Glutamatergic neuron (in vitro differentiated cells): Measurements from ENCODE around the gene TRAPPC3. TPM values are rescaled to one million over a fixed set of nuclear protein-coding genes. Genes with fewer than 3 reads are reported as not detected.

Experiments
- DNase-seq: peaks from one replicate; pipeline ENCODE4 v3.0.0; 2022
- H3K27ac Mint-ChIP-seq: one replicate; pipeline ENCODE4 v1.8.0; 2020; ENCODE audit warnings: mild to moderate bottlenecking, mixed read lengths, inconsistent platforms; ENCODE audit not compliant: unreplicated experiment
- H3K27me3 Mint-ChIP-seq: one replicate; pipeline ENCODE4 v1.8.0; 2020; ENCODE audit warnings: mild to moderate bottlenecking, moderate library complexity, mixed read lengths, inconsistent platforms; ENCODE audit not compliant: unreplicated experiment
- H3K36me3 Mint-ChIP-seq: one replicate; pipeline ENCODE4 v1.8.0; 2020; ENCODE audit warnings: mild to moderate bottlenecking, mixed read lengths, inconsistent platforms; ENCODE audit not compliant: unreplicated experiment
- H3K4me1 Mint-ChIP-seq: one replicate; pipeline ENCODE4 v1.8.0; 2020; ENCODE audit warnings: mild to moderate bottlenecking, low read depth, mixed read lengths, inconsistent platforms; ENCODE audit not compliant: unreplicated experiment
- H3K4me3 Mint-ChIP-seq: one replicate; pipeline ENCODE4 v1.8.0; 2020; ENCODE audit warnings: mild to moderate bottlenecking, mixed read lengths, inconsistent platforms; ENCODE audit not compliant: unreplicated experiment
- H3K9me3 Mint-ChIP-seq: one replicate; pipeline ENCODE4 v1.8.0; 2020; ENCODE audit warnings: mild to moderate bottlenecking, moderate library complexity, mixed read lengths, inconsistent platforms; ENCODE audit not compliant: unreplicated experiment
- total RNA-seq: library from RNA; stranded (reverse); fragmentation: NEBNext Ultra II Directional; extraction: Animal tissue kit (Norgen Biotek cat#: 25700); gene quantifications from one replicate; pipeline ENCODE4 v1.2.1, GENCODE V29; 2021; ENCODE audit not compliant: unreplicated experiment
- TF ChIP-seq, protein P1 (sequence below): fragments of 200-600 bp; sonication (generic); IDR thresholded peaks from one replicate; pipeline ENCODE4 v1.5.0; 2021; ENCODE audit not compliant: partially characterized antibody, unreplicated experiment

The TRAPPC3 gene
- total RNA-seq, 1 donor from 2014 or later, result 30.0 TPM

DNA sequence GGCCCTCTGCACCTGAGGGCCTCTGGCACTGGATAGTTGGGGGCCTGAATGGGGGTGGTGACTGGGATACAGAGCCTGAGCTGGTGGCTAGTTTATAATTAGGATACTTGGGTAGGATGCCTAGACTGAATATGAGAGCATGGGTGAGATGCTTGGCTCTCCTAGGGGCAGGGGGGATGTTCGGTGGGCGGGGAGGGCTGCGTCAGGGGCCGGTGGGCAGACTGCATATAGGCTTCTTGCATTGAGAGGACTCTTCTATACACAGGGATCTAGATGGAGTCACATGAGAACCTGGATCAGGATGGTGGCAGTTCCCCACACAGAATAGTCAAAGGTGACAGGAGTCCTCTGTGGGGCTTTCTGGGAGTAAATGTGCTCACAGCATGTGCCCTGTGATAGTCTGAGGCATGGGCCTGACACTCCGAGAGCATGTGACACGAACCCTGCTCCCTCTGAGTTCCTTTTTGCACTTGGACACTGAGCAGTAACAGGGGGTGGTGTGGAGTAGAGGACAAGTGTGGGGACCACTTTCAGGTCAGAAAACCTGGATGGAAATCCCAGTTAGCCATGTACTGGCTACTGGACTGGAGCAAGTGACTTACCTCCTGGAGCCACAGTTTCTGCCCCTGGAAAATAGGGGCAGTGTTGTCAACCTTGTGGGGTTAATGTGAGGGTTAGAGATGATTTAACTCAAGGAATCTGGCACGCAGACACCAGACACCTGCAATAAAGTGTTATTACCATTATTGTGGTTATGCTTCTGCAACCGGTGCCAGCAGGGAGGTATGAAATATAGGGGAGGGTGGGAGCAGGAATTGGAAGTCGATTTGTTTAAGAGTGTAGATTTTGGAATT, 8.9 kb upstream of the TRAPPC3 start:
- H3K36me3 Mint-ChIP-seq, result no peaks in the 10 kb centered on the region
- no peak for DNase-seq
- peaks cover 29% of the 10 kb centered on the region for H3K4me1 Mint-ChIP-seq
- H3K9me3 Mint-ChIP-seq, result peaks cover 3% of the 10 kb centered on the region
- TF ChIP-seq, protein P1, sequence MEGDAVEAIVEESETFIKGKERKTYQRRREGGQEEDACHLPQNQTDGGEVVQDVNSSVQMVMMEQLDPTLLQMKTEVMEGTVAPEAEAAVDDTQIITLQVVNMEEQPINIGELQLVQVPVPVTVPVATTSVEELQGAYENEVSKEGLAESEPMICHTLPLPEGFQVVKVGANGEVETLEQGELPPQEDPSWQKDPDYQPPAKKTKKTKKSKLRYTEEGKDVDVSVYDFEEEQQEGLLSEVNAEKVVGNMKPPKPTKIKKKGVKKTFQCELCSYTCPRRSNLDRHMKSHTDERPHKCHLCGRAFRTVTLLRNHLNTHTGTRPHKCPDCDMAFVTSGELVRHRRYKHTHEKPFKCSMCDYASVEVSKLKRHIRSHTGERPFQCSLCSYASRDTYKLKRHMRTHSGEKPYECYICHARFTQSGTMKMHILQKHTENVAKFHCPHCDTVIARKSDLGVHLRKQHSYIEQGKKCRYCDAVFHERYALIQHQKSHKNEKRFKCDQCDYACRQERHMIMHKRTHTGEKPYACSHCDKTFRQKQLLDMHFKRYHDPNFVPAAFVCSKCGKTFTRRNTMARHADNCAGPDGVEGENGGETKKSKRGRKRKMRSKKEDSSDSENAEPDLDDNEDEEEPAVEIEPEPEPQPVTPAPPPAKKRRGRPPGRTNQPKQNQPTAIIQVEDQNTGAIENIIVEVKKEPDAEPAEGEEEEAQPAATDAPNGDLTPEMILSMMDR, result no peak
- H3K4me3 Mint-ChIP-seq, result peak overlapping the region; percentile 87
- no peak overlapping the region for H3K27ac Mint-ChIP-seq
- H3K27me3 Mint-ChIP-seq, result peaks cover 18% of the 10 kb centered on the region

- H3K4me3 Mint-ChIP-seq, result peak overlapping the region; percentile 87
- peaks cover 32% of the 10 kb centered on the region for H3K4me1 Mint-ChIP-seq
- H3K9me3 Mint-ChIP-seq, result peaks cover 3% of the 10 kb centered on the region
- H3K27ac Mint-ChIP-seq, result peak overlapping the region; percentile 75
- H3K36me3 Mint-ChIP-seq, result no peaks in the 10 kb centered on the region
- peaks cover 18% of the 10 kb centered on the region for H3K27me3 Mint-ChIP-seq
- DNase-seq, result no peak
- TF ChIP-seq, protein P1, result no peak
Measured at GRCh38 chr1:36157115-36157903, 8.0 kb upstream of the TRAPPC3 start.

- H3K4me1 Mint-ChIP-seq, result peaks cover 33% of the 10 kb centered on the region
- H3K9me3 Mint-ChIP-seq, result peaks cover 3% of the 10 kb centered on the region
- peak overlapping the region; percentile 92 for H3K27ac Mint-ChIP-seq
- H3K4me3 Mint-ChIP-seq, result peak overlapping the region; percentile 87
- H3K27me3 Mint-ChIP-seq, result peaks cover 16% of the 10 kb centered on the region
- TF ChIP-seq, protein P1, result no peak
- DNase-seq, result peak; percentile 85
- H3K36me3 Mint-ChIP-seq, result no peaks in the 10 kb centered on the region
Measured at GRCh38 chr1:36156329-36157114, 7.2 kb upstream of the TRAPPC3 start.

DNA sequence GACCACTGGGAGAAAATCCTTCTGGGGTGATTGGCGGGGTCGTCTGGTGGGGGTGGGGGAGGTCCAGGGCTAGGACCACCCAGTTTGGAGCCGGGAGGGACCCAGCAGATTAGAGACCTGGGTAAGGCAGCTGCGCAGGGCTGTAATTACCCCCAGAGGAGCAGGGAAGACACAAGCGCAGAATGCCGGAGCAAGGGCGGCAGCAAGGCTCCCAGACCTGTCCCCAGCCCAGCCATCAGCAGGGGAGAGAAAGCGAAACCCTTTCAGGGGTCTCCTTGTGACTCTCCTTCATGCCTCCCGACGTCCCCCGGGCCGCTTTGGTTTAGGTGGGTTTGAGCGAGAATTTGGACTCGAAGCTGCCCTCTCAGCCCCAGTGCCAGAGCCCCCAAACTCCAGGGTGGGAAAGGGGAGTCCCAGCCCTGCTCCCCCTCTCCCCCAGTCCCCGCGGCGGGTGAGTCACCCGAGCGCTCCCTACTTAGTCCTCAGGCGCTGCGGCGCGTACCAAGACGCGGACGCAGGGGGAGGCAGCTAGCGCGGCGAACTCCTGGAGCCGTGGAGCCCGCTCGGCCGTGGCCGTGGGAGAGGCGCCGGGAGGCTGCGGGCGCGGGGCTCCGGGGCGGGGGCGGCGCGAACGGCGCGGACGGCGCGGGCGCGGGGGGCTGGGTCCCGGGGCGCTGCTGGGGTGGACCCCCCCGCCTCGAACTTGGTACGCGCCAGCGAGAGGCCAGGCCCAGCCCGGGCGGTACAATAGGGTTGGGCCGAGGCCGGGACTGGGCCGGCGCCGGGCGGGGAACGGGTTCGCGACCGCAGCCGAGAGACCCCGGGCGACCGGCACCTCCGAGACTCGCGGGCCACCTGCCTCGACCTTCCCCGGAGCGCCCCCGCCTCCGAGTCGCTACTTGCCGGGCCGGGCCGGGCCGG, 6.4 kb upstream of the TRAPPC3 start, which contains the start of gene MAP7D1:
Gene MAP7D1, plus strand, starts transcription at position 753 of the 921 bp plus-strand sequence. CDS start 258 bp downstream, outside the sequence.
- TF ChIP-seq, protein P1, result no peak
- Mint-ChIP-seq H3K36me3 (no peaks in the 10 kb centered on the region), H3K27me3 (peaks cover 18% of the 10 kb centered on the region), H3K4me3 (peak within 1 kb of the TSS; percentile 87), H3K4me1 (peaks cover 27% of the 10 kb centered on the region), H3K27ac (peak within 1 kb of the TSS; percentile 92), H3K9me3 (peaks cover 5% of the 10 kb centered on the region)
- DNase-seq, result peak; percentile 79
